Kidney tubule cell (primary cell): ENCODE data around the gene MINK1.

Experiments used
- DNase-seq: peaks from one replicate; pipeline ENCODE4 v3.0.0-alpha.2; 2018; ENCODE audit warnings: low spot score

MINK1 gene

DNA sequence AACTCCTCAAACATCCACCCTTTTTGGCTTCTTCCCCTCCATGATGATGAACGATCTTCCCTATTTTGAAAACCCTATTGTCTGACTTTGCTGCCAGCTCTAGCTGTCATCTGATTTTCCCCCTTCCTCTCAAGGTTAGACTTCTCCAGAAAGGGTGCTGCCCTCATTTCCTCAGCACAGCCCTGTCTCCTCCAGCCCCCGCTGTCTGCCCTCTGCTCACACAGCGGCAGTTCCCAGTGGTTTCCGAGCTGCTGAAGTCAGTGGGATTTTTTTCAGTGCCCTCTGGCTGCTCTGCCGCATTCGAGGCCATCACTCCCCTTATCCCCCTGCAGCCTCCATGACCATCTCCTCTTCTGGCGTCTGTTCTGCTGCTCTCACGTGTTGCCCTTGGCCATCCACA is 39.6 kb downstream of the MINK1 start:
- no peak for DNase-seq

DNA sequence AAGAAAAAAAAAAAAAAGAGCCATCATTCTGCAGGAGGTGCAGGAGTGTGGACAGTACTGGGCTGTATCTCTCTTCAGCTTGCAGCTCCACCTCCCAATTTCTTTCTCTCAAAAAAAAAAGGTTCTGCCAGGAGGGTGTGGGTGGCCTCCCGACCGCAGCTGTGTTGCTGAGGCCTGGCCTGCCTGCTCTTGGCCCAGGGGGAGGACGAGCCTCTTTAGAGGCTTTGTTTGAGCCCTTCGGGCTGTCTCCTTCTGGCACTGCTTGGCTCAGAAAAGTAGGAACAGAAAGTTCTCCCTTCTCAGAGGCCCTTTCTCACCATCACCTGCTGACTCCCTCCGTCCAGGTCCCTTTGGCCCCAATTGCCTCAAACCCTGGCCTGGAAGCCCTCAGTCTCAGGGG is 43.9 kb downstream of the MINK1 start:
- DNase-seq = no peak

DNA sequence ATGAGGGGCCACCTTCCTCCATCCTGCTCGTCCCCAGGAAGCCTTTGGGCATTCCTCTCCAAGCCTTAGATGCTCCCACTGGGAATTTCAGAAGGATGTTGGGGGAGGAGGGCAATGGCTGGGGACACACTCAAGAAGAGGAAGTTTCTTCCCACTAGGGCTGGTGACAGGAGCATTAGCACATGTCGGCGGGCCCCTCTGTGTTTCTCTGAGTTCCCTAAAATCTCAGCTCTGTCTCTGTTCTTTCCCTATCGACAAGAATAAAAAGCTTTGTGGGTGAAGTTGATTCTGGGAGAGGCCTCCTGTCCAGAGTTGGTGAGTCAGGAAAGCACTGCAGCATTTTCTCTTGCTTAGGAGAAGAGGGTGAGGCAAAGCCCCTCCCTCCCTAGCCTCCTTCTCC is 46.5 kb downstream of the MINK1 start:
- no peak for DNase-seq

DNA sequence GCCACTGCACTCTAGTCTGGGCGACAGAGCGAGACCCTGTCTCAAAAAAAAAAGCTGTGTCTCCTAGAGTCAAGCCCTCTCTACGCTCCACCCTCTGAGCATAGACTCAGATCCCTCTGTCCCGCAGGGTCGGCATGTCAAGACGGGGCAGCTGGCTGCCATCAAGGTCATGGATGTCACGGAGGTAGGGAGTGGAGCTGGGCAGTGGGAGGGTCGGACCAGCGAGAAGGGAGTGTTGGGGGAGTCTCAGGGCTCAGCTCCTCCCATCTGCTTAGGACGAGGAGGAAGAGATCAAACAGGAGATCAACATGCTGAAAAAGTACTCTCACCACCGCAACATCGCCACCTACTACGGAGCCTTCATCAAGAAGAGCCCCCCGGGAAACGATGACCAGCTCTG is 47.7 kb downstream of the MINK1 start:
- no peak for DNase-seq

DNA sequence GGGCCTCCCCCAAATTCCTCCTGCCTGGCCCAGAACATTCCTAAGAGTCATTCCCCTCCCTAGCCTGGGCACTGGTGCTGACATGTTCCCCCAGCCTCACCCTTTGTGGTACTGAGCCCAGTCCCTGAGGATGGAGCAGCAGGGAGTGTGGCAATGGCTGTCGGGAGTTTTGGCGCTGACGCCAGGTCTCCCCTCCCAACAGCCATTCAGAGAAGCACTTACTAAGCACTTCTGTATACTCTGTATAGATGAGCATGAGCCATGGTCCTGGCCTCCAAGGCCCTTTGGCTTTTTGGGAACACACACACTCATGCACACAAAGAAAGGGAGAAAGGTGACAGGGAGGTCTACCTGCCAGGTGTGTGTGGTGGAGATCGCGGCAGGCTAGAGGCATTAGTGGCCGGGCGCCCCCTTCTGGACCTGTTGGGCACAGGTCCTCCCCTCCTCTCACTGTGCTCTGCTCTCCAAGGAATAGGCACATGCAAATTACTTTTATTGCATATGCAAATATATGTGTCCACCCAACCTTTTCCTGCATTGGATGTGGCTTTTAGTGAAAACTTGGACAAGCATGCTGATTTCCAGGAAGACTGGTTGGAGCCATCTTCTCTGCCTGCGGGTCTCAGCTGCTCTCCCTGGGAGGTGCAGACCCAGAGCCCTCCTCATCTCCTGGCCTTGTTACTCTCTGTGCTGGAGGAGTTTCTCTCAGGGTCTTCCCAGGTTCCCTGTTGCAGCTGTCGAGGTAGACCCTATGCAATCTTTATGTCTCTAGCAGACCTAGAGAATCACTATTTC is 48.8 kb downstream of the MINK1 start:
- DNase-seq = peak; percentile 67

DNA sequence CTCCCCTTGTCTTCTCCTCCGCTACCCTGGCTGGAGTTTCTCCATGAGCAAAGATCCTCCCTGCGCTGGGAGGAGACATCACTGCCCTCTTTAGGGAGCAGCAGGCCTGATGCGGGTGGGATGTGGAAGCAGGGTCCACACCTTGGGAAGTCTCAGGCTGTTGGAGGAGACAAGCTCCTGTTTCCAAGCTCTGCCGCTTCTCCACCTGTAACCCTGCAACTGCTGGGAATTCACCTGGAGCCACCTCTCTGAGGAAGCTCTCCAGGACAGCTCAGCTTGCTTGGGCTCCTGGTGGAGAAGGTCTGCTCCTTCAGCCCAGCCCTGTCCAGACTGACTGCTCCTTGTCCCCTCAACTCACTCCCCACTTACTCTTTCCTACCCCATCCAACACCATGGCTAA is 51.3 kb downstream of the MINK1 start:
- DNase-seq = no peak

DNA sequence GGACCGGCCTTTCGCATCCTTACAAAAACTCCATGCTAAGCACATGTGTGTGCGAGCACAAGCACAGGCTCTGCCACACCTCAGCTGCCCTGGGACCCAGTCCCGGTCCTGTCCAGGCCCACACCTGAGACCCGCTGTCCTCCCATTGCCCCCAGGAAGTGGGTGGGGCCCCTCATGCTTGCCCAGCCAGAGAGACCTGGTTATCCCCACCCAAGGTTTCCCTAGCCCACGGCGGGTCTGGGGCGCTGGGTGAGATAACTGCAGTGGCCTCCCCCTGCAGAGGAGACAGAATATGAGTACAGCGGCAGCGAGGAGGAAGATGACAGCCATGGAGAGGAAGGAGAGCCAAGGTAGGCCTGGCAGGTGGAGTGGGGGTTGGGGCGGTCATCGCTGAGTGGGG is 53.7 kb downstream of the MINK1 start:
- no peak for DNase-seq

DNA sequence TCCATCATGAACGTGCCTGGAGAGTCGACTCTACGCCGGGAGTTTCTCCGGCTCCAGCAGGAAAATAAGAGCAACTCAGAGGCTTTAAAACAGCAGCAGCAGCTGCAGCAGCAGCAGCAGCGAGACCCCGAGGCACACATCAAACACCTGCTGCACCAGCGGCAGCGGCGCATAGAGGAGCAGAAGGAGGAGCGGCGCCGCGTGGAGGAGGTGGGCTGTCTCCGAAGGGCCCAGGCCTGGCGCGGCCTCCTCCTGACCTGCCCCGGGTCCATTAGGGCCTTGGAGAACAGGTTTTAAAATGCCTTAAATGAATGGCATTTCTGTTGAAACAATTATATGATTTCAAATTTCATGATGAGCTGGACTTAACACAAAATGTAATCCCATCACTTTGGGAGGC is 54.4 kb downstream of the MINK1 start:
- no peak for DNase-seq

DNA sequence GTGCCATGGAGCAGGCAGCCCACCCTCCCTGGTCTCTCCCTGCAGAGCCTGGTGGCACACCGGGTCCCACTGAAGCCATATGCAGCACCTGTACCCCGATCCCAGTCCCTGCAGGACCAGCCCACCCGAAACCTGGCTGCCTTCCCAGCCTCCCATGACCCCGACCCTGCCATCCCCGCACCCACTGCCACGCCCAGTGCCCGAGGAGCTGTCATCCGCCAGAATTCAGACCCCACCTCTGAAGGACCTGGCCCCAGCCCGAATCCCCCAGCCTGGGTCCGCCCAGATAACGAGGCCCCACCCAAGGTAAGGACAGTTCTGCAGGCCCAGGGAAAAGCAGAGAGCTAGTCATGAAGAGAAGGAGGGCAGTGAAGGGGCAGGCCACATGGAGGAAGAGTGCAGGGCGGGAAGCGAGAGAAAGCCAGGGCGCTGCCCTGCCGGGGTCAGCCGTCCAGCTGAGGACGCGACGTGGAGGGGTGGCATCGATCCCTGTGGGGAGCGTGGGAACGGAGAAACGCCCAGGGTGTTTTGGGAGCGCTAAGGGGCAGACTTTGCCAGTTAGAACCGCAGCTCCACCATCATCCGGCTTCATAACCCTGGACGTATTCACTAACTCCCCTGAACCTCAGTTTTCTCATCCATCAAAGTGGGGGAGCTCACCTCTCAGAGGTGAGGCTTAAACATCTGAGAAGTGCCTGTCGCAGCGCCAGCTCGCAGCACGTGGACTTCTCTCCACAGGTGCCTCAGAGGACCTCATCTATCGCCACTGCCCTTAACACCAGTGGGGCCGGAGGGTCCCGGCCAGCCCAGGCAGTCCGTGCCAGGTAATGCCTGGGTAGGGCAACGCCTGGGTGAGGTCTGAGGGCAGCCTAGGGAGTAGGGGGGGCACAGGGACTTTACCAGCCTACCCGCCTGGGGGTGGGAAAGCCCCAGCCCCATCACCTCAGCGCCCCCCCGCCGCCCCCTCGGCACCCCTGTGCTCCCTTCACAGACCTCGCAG is 58.6 kb downstream of the MINK1 start:
- no peak for DNase-seq

DNA sequence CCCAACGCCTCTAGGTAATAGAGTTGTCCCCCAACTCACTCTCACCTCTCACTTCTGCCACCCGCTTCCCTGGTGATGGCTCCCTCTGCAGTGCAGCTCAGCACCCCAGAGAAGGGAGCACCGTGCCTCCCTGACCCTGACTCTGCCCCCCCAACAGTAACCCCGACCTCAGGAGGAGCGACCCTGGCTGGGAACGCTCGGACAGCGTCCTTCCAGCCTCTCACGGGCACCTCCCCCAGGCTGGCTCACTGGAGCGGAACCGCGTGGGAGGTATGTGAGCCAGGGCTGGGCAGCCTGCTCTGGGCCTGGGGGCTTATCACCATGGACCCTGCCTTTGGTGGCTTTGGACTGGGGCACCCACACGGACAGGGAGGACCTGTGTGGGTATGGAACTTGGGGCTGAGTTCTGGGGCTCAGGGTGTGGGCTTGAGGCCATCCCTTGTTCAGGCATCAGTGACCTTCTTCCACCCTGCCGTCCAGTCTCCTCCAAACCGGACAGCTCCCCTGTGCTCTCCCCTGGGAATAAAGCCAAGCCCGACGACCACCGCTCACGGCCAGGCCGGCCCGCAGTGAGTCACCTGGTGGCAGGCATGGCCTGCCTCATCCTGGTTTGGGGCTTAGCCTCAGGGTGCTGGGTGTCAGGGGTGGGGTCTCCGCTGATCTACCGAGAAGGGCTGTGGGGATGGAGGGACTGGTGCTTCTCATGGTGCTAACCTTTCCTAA is 59.5 kb downstream of the MINK1 start:
- DNase-seq = no peak

DNA sequence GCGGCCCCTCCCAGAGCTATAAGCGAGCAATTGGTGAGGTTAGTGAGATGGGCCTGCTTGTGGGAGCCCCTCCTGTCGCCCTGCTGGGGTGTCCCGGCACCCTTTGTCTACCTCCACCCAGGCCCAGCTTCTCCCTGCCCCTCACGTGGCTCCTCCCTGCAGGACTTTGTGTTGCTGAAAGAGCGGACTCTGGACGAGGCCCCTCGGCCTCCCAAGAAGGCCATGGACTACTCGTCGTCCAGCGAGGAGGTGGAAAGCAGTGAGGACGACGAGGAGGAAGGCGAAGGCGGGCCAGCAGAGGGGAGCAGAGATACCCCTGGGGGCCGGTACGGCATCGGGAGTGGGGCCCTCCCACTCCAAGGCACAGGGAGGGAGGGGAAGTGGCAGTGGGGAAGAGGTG is 60.1 kb downstream of the MINK1 start:
- no peak for DNase-seq

DNA sequence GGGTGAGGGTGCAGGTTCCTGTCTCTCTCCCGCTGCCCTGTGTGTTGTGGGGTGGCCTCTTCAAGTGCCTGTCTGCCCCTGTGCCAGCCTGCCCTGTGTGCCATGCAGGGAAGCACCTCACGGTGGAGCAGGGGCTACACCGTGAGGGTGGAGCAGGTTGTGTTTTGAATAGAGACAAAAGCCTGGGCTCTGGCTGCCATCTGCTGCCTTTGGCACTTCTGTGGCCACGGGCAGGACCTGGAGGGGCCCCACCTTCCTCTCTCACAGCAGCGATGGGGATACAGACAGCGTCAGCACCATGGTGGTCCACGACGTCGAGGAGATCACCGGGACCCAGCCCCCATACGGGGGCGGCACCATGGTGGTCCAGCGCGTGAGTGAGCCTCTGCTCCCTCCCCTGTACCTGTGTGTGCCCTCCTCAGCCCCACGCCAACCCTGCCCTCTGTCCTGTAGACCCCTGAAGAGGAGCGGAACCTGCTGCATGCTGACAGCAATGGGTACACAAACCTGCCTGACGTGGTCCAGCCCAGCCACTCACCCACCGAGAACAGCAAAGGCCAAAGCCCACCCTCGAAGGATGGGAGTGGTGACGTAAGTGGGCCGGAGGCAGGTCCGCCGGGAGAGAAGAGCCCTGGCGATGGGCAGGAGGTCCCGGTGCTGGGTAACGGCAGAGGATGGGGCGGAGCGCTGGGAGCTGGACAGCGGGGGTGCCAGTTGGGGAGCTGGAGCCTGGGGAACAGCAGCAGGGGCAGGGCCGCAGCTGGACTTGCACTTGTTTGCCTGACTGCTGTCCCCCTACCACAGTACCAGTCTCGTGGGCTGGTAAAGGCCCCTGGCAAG is 60.8 kb downstream of the MINK1 start:
- no peak for DNase-seq

DNA sequence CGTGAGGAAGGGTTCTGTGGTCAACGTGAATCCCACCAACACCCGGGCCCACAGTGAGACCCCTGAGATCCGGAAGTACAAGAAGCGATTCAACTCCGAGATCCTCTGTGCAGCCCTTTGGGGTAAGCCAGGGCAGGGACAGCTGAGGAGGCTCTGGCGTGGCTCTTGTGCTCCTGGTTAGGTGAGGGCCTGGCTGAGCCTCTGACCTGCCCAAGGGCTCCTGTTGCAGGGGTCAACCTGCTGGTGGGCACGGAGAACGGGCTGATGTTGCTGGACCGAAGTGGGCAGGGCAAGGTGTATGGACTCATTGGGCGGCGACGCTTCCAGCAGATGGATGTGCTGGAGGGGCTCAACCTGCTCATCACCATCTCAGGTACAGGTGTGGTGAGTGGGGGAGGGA is 62.0 kb downstream of the MINK1 start:
- no peak for DNase-seq

DNA sequence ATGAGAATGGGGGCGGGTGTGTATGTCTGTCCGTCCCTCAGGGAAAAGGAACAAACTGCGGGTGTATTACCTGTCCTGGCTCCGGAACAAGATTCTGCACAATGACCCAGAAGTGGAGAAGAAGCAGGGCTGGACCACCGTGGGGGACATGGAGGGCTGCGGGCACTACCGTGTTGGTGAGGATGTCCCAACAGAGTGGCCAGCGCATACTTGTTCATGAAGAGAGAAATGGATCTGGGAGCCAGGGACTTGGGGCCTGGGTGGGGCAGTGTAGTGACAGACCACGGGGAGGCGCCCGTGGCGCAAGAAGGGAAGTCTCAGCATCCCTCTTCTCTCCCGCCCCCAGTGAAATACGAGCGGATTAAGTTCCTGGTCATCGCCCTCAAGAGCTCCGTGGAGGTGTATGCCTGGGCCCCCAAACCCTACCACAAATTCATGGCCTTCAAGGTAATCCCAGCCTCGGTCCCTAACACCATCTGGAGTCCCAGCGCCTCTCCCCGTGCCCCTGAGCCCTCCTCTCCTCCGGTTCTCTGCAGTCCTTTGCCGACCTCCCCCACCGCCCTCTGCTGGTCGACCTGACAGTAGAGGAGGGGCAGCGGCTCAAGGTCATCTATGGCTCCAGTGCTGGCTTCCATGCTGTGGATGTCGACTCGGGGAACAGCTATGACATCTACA is 62.7 kb downstream of the MINK1 start:
- no peak for DNase-seq

DNA sequence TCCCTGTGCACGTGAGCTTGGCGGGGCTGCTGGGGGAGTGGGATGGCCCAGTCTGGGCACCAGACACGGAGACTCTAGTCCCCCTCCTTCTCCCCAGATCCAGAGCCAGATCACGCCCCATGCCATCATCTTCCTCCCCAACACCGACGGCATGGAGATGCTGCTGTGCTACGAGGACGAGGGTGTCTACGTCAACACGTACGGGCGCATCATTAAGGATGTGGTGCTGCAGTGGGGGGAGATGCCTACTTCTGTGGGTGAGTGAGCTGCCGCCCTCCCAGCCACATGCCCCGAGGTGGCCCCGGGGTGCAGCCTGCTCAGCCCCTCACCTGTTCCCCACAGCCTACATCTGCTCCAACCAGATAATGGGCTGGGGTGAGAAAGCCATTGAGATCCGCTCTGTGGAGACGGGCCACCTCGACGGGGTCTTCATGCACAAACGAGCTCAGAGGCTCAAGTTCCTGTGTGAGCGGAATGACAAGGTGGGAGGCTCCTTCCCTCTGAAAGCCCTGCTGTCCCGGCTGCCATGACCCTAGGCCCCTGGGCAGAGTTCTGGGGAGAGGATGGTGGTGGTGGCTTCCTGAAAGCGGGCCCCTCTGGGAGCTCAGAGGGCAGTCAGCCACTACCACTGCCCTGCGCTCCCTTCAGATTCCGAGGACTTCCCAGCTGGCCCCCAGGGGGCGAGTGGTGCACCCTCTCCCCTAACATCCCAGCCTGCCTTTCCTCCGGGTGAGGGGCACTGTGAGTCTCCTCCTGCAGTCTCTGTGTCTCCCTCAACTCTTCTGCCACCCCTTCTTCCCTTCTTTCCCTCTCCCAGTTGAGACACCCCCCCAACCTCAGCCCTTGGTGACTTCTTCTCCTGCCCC is 63.4 kb downstream of the MINK1 start:
- DNase-seq = no peak

DNA sequence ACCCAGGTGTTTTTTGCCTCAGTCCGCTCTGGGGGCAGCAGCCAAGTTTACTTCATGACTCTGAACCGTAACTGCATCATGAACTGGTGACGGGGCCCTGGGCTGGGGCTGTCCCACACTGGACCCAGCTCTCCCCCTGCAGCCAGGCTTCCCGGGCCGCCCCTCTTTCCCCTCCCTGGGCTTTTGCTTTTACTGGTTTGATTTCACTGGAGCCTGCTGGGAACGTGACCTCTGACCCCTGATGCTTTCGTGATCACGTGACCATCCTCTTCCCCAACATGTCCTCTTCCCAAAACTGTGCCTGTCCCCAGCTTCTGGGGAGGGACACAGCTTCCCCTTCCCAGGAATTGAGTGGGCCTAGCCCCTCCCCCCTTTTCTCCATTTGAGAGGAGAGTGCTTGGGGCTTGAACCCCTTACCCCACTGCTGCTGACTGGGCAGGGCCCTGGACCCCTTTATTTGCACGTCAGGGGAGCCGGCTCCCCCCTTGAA is 64.1 kb downstream of the MINK1 start:
- DNase-seq = no peak

DNA sequence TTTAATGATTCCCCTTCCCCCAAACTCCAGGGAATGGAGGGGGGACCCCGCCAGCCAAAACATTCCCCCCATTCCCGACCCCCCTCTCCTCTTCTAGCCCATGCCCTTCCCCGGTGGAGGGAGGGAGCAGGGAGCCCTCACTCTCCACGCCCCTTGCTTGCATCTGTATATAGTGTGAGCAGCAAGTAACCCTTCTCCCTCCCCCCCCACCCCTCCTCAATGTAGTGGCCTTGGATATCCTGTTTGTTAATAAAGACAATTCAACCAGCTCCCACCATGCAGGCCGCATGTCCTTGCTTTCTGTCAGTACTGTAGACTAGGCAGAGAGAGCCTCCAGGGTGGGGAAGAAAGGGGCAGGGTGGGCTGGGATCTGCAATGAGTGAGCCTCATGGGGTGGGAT is 64.6 kb downstream of the MINK1 start:
- DNase-seq = no peak

DNA sequence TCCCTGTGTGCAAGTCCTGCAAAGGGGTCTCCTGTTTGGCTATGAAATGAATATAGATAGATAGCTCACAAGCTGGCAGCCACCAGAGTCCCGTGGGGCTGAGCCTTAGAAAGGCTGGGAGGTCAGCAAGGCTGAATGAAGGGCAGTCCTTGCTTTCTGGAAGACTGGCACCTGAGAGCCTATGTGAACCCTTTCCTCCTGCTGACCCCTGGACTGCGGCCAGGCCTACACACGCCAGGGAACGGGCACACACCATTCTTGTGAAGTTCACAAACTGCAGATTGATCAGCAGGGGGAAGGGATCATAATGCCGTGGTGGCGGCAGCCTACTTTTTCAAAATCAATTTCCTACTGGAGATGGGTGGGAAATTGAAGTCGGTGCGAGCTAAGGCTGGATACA is 65.2 kb downstream of the MINK1 start:
- no peak for DNase-seq

DNA sequence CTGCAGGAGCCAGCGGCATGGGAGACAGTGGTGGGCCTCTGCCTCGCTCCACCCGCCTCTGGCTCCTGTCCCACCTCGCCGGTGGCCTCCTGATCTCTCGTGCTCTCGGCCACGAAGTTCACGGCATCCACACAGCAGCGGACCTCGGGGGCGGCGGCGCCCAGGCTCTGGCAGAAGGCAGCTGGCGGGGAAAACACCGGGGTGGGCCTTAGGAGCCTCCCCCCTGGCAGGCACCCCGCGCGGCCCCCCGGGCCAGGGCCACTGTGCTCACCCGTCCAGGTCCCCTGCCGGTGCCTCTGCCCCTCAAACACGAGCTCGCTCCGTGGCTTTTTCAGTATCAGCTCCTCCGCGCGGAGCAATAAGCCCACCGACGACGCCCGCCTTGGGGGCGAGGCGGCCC is 65.8 kb downstream of the MINK1 start:
- DNase-seq = no peak
